HG03066 (cell line): ENCODE measurements around the gene MACROD1.

Experiments used
- ATAC-seq: cut with Tn5 transposase; IDR thresholded peaks from one replicate; pipeline ENCODE4 v1.9.1; 2021; ENCODE audit warnings: low read depth; ENCODE audit not compliant: unreplicated experiment

Gene MACROD1

DNA sequence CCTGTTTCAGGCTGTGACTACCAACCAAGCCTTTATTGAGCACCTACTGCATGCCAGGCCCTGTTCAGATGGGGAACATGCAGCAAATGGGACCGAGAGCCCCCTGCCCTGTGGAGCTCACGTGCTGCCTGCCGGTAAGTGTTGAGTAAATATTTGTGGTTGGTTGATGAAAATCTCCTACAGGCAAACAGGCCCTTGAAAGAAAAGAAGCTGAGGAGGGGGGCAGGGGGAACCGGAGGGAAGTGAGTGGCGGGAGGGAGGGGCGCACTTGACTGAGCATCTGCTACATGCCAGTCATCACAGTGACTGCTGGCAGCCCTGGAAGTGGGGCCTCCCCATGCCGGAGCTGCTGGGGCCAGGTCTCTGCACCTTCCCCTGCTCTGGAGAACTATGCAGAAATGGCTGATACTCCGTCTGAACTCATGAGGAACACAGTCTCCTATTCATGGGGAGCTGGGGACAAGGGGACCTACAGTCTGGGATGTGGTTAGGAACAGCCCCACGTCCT is 34.2 kb downstream of the MACROD1 start:
- no peak for ATAC-seq

DNA sequence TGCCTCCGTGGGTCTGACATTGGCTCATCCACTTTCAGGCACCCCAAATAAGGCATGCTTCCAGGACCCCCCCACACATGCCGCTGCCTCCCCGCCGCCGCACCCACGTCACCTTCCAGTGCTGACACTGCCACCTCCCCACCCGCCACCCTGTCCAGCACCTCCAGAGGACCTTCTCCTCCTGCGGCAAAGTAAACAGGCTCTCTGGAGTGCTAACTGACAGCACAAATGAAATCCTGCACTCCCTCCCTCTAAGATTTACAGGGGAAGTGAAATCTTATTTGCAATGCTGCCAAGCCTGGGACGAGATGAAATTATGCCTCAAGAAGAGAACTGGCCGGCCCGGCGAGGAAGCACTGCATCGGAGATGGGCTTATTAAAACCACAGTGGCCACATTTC is 35.3 kb downstream of the MACROD1 start:
- no peak for ATAC-seq

DNA sequence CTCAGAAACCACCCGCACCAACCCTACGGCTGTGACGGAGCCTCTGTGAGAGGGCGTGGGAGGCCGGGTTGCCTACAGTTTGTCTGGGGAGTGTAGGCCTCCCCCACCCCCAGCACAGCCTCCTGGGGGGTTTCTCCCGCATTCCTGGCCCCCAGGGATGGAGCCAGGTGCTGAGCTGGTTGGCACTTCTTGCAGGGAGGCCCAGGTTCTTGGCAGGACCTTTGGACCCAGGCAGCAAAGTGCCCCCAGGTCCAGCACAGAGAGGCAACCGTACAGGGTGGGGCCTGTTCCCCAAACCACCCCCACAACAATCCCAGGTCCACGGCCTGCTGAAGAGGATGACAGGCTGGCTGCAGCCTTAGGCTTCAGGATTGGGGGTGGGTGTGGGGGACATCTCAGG is 36.5 kb downstream of the MACROD1 start:
- ATAC-seq, result no peak

DNA sequence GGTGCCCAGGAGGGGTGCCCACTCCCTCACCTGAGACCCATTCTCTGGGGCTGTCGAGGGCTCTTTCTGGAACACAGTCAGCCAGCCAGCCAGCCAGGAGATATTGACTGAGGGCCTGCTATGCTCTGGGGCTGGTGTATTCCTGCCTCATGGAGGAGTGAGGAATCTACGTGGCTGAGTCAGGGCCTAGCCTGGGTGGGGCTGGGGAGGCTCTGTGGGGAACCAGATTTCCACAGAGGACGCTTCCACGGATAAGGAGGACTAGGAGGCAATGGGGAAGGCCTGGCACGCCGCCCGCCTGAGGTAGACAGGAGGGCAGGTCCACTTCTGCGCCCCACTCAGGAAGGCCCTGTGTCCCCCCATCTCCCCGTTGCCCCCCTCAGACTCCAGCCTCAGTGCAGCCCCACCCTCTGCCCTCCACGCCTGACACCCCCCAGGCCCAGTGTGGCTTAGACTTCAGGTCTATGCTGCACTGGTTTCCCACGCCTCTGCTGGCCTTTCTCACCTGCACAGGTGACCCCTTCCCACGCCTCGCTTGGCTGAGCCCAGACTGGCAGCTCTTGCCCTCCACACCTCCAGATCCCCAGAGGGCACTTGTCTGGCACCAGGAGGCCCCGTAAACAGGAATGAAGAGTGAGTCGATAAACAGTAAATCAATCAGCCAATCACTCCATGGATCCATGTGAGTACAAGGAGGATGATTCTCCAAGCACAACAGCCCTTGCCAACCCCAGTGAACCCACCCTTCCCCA is 37.5 kb downstream of the MACROD1 start:
- ATAC-seq, result no peak

DNA sequence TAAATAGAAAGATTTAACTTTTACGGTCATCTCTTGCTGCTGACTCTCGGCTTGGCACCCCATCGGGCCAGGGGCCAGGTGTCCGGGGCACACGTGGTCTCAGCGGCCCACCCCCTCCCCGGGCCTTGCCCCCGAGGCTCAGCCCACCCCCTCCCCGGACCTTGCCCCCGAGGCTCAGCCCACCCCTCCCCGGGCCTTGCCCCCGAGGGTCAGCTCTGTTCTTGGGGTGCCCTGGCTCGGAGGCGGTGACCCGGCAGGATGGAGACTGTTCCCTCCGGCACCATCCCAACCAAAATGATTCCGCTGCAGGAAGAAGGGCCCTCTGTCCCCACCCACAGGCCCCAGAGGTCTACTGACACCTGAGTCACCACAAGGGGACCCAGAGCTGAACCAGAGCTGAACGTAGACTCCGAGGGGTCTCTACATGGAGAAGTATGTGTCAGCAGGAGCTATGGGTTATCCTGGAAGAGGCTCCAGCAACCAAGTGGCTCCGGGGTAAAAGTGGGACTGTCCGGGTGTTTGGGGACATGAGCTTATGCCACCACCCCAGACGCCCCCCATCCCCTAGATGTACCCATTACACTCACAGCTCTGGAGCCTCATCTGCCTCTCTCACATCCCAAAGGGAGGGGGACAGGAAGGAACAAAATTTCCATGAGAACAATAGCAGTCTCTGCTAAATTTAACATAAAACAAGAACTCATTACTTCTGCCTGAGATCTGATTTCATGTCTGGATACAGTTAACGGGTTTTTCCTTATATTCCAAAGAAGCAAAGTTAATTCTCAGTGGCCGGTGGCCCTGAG is 38.4 kb downstream of the MACROD1 start:
- ATAC-seq, result no peak

DNA sequence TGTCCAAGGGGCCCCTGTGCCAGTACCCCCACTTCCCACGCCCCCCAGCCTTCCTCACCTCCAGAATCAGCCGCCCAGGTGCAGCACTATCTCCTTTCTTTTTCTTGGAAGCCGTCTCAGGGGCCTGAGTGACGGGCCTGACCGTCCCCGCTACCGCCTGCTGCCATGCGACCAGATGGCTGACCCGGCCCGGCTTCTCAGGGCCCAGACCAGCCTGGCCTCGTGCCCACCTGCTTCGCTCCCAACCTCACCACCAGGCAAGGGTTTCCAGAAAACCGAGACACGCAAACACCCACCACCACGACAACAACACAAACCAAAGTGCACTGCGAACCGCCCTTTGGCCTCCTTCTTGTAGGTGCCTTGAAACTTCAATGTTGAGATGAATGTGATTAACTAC is 39.1 kb downstream of the MACROD1 start:
- ATAC-seq, result no peak

DNA sequence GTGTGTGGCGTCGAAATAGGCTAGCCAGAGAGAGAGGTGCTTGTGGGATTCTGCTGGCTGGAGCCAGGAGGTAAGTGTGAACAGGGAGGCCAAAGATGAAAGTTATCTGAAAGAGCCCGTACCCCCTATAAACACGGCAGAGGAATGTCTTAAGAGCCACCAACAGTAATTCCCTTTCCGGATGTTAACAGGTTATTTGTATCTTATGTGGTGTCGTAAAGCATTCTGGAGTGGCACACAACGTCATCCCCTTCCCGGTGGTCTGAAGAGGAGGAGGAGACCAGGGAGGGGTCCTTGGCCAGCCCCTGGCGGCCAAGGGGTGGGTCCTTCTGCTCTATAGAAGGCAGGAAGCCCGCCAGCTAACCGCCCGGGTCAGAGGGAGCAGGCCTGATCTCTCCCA is 39.5 kb downstream of the MACROD1 start:
- no peak for ATAC-seq

DNA sequence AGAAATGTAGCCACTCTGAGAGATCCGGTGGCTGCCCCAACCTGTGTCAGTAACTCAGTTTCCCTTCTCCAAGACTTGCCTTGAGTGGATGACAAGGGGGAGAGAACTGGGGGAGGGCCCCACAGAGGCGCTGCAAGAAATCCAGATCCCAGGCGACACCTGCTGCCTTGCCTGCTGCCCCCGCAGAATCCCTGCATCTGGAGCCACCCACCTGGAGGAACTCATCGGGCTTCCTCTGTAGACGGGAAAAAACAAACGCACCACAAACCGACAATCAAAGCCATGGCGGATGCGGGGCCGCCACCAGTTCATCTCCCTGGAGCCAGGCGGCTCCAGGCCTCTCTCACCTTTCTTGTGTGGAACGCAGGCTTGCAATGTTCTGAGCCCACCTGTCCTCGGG is 40.2 kb downstream of the MACROD1 start:
- no peak for ATAC-seq

DNA sequence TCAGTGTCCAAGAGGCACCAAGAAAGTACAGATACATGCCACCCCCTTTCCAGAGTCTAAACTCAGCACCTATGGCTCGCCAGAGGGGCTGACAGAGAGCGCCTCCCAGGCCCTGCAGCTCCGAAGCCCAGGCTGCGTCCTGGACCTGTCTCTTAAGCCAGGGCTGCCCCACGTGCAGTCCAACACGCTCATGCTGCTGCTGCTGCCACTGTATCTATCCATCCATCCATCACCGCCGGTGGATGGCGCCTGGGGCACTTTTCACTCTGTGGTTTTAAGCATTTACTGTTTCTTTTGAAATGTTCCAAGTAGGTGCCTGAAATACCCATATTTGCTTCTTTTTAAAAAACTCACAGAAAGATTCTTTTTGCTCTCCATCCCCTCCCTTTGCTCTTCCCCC is 41.8 kb downstream of the MACROD1 start:
- ATAC-seq, result no peak

DNA sequence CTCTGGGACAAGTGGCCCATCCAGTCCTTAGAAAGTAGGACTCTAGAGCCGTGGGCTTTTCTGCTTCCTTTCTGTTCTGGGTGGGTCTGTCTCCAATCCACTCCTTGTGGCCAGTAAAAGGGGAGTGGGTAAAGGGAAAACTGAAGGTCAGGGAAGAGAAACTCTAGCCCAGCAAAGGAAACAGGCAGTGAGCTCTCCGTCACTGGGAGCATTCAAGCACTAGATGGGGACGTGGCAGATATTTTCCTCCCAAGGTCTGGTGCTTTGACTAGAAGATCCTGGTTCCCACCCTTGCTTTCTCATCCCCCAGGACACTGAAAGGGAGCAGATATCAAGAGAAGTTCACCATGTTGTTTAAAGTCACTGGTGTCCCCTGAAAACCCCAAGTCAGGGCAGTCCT is 42.2 kb downstream of the MACROD1 start:
- no peak for ATAC-seq

DNA sequence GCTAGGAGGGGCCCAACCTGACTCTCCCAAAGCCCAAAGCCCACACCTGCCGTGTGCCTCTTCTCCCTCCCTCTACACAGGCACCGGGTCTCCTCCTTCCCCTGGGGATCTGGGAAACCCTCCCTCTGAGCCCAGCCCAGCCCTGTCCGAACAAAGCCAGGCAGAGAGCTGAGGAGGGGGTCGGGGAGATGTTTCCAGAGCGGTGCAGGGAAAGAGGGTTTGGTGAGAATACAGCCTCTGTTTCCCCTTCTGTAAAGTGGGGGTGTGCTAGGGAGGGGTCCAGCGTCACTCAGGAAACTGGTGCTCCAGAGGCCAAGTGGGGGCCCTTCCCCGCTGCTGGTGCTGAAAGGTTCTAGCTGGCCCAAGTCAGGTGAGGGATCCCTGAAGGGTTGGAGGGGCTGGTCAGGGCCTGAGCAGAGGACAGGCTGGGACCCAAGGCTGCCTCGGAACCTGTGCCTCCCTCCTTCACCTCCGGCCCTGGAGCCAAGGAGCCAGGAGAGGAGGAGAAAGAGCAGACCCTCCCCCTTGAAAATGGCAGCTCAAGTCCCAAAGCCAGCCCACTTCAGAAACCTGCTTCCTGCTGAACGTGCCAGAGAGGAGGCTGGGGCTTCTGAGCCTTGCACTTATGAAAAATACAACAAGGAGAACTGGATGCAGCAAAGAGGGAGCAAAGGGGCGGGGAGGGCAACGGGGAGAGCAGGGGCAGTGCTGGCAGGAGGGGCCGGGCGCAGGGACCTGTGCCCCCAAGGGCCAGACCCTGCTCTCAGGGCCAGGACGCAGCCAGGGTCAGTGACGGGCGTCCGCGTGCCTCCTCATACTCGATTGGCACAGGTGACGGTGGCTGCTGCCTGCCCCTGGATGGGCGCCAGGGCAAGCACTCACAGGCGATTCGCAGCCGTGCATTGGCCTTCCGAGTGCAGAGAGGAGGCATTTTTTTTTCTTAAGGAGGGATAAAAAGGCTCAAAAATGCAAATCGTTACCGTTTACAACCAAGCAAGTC is 43.2 kb downstream of the MACROD1 start:
- no peak for ATAC-seq

DNA sequence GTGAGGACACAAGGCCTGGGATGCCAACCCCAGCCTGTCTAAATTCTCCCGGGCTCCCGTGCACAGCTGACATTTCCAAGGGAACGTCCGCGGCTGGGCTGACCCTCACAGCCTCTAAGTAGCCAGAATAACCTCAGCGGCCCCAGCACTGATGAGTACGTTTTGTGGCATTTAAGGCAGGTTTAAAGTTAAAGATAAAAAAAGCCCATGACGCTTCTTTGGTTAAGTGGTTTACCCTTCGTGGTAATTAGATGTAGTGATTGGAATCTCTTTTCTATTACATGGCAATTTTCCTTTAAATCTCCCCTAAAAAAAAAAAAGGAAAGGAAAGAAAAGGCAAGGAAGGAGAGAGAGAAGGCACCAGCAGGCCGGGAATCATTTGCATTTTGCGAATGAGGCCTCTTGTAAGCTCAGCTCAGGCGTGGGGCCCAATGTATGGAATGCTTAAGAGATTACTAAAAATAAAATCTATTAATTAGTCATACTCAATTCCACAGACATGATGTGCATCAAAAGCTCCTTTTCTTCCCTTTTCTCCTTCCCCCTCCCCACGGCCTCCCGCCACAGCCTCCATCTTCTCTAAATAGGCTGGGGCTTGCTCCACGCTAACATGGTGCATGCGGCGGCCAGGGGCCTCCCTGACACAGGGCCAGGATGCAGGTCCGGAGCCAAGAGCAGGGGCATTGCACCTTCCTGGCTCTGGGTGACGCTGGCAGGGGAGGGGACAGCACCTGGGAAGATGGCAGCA is 44.1 kb downstream of the MACROD1 start:
- no peak for ATAC-seq

DNA sequence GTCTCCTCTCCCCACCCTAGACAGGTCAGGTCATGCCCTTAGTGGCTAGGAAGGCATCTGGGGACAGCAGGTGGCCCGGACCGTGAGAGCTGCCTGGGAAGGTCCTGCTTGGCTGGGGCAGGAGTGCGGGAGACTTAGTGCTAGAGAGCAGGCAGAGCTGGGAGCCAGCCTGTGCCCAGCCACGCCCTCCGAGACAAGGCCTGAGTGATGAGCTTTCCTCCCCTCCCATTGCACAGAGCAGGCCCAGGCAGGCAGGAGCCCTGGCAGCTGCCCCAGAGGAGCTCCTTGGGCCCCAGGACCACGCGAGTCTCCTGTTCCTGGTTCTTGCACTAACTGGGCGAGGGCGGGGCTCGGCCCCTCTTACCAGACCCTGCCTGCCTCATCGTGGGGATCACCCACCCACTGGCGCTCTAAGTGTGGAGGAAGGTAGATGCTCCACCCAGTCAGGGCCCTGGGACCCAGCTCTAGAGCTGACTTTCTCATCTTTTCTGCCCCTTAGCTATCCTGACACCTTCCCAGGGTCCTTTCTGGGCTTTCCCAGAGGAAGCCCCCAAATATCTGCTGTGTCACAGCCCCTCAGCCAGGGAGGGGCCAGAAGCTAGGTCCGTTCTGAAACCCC is 44.9 kb downstream of the MACROD1 start:
- no peak for ATAC-seq

DNA sequence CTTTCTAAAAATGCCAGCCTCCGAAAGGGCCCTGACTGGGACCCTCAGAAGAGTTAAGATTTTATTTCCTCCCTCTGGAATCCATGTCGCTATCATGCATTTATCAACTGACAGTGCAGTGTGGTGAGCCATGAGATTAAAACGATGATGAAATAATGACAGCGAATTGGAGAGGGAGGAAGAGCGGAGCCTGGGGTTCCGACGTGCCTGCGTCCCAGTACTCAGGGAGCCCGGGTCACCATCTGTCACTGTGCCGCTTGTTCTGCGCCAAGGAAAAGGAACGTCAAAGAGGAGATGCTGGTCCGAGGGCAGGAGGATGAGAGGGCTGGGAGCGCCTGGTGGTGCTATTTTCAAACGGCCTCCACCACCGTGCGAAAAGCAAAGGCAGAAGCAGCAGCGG is 46.2 kb downstream of the MACROD1 start:
- no peak for ATAC-seq

DNA sequence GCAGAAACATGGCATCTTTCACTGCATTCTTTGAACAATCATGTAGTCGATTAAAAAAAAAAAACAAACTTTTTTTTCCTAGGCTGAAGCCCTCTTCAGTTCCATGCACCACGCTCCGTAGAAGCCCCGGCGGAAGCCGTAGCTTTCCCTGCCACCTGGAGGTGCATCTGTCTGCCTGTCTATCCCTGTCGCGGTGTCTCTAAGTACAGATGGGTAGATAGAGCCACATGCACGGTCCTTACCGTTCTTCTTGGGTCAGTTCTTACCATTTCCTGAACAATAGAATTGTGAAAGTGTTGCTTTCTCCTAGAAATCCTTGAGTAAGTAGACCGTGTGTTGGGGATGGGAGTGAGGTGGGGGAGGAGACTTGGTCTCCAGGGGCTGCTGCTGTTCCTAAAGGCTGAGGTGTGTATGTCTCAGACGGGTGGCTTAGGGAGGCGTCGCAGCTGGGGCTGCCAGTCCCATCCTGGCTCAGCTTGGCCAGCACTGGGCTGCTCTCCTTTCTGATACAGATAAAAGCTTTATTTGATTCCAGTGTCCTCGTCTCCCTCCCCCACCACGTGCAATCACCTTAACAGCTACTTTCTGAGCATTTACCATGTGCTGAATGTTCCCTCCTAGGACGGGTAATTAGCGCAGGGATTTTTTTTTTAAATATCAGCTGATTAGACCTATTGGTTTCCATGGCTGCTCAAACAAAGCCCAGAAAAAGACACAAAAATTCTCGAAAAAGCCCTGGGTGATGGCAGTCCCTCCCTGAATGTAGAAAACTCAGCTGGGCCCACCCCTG is 46.8 kb downstream of the MACROD1 start:
- ATAC-seq, result no peak

DNA sequence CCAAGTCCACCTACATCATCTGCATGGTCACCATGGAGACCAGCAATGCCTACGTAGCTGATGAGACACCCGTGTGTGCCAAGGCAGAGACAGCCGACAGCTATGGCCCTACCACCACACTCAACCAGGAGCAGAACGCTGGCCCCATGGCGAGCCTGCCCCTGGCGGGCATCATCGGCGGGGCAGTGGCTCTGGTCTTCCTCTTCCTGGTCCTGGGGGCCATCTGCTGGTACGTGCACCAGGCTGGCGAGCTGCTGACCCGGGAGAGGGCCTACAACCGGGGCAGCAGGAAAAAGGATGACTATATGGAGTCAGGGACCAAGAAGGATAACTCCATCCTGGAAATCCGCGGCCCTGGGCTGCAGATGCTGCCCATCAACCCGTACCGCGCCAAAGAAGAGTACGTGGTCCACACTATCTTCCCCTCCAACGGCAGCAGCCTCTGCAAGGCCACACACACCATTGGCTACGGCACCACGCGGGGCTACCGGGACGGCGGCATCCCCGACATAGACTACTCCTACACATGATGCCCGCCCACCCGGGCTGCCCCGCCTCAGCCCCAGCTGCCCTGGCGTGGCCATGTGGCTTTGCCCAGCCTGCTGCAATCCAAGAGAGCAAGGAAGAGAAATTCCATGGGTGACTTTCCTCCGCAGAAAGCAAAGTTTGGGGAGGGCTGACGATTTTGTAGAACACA is 48.0 kb downstream of the MACROD1 start:
- ATAC-seq, result no peak

DNA sequence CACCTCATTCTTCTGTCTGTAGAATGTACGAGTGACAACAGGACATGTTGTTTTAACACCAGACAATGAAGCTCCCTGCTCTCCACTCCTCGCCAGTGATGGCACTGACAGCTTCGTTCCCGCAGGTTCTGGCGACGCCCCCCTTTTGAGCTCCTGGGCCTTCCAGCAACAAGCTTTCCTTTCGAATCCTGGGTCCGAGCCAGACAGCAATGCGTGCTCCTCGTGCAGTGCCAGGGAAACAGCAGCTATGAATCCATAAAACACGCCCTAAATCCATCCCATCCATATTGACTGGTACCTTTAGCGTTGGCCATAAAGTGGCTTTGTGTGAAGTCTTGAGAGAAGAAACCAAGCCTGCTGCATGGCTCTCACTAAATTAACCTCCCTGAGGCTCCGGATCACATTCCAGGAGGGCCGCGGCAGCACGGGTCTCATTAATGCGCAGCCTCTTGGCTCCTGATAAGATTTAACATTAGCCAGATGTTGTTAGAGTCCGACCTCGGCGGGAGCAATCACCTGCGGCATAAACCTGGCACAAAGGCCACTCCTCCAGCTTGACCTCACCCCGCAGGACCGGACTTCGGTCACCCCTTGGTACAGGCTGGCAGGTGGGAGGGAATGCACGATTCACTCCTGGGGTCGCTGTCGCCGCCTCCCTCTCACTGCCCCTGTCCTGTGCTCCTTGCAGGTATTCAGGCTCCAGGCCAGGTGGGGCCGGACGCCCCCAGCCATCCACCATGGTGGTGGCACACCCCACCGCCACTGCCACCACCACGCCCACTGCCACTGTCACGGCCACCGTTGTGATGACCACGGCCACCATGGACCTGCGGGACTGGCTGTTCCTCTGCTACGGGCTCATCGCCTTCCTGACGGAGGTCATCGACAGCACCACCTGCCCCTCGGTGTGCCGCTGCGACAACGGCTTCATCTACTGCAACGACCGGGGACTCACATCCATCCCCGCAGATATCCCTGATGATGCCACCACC is 50.1 kb downstream of the MACROD1 start:
- ATAC-seq, result no peak
